Ovary (tissue), 3 donors: ENCODE data around the gene P3H2.

ENCODE experiments used
- CTCF ChIP-seq, 3 donors: fragments of 450-650 bp in 2 of 3; fragments of 200-600 bp in 1 of 3; IDR thresholded peaks; one replicate each; pipeline versions ENCODE4 v1.5.1 to v1.8.0; 2016 to 2022; ENCODE audit warnings: antibody characterized with exemption in 3 of 3, mild to moderate bottlenecking in 1 of 3
- EP300 ChIP-seq: sonication (generic); formaldehyde crosslinking; IDR thresholded peaks from one replicate; pipeline ENCODE4 v1.6.1; 2017; ENCODE audit warnings: antibody characterized with exemption
- donor health status: DM: no; HTN: no; CAD: no.

DNA sequence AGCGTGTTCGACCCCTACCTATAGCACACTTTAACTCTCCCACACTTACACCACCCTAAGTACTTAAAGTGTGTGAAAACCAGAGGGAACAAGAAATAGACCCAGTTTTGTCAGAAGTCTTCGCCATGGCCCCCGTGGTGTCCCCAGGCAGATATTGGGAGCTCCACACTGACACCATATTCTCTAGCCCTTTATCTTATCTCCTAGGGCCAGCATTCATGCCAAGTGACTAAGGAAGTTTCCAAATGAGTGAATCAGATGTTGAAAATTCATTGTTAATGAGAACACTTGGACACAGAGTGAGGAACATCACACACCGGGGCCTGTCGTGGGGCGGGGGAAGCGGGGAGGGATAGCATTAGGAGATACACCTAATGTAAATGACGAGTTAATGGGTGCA, 31.8 kb downstream of the P3H2 start:
- no peak for TF ChIP-seq CTCF (IDR thresholded peaks at IDR 0.05)
- no peak for TF ChIP-seq EP300
